NCI-H1092 (cell line): ENCODE data around the gene ELMO1.

Experiments
- DNase-seq: peaks from one replicate; lab custom pipeline; 2025; lab: John Stamatoyannopoulos, UW

The ELMO1 gene, protein sequence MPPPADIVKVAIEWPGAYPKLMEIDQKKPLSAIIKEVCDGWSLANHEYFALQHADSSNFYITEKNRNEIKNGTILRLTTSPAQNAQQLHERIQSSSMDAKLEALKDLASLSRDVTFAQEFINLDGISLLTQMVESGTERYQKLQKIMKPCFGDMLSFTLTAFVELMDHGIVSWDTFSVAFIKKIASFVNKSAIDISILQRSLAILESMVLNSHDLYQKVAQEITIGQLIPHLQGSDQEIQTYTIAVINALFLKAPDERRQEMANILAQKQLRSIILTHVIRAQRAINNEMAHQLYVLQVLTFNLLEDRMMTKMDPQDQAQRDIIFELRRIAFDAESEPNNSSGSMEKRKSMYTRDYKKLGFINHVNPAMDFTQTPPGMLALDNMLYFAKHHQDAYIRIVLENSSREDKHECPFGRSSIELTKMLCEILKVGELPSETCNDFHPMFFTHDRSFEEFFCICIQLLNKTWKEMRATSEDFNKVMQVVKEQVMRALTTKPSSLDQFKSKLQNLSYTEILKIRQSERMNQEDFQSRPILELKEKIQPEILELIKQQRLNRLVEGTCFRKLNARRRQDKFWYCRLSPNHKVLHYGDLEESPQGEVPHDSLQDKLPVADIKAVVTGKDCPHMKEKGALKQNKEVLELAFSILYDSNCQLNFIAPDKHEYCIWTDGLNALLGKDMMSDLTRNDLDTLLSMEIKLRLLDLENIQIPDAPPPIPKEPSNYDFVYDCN

DNA sequence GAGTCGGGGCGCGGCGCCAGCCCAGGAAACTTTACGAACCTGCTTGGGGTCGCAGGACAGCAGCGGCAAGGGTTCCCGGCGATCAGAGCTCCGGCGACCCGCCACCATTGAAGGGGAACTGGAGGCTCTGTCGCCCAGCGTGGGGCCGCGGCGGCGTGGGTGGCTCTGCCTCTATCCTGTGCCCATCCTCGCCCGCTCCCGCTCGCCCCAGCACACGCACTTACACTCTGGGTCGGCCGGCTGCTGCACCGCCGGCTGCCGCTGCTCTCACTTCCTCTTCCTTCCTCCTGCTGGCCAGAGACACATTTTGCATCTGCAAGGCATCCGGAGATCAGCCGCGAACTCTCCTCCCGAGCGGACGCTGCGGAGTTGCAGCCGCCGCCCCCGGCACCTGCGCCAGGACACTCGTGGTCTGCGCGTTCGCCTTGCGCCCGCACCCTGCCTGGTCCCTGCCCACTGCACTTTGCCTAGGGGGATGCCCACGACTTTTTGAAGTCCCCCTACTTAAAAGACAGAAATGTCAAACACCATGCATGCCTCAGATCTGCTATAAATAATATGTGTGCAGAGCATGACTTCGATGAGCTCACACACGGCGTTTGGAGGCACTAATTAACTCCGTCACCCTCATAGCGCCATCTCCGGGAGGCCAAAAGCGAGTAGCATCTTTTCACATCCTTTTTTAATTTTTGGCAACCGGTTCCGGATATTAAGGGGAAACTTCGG, at the start of gene ELMO1:
Gene ELMO1, minus strand, starts transcription at position 229 of the 726 bp plus-strand sequence. CDS start 106,174 bp downstream, outside the sequence.
- DNase-seq = peak; percentile 6

DNA sequence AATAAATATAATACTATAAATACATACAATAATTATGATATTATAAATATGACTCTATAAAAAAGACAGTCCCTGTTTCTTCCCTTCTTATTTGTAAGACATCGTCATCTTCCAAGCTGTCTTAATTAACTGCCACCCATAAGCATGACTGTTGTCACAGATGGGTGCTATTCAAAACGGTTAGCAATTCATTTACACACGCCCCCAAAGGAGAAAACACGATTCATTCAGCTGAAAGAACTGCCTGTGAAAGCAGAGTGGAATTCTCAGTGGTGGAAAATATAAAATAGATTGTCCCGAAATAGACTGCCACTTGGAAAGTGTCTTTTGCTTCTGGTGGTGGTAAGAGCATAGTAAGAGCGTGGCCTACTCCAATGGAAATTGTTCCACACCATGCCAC, 48.9 kb upstream of the ELMO1 start:
- no peak for DNase-seq

DNA sequence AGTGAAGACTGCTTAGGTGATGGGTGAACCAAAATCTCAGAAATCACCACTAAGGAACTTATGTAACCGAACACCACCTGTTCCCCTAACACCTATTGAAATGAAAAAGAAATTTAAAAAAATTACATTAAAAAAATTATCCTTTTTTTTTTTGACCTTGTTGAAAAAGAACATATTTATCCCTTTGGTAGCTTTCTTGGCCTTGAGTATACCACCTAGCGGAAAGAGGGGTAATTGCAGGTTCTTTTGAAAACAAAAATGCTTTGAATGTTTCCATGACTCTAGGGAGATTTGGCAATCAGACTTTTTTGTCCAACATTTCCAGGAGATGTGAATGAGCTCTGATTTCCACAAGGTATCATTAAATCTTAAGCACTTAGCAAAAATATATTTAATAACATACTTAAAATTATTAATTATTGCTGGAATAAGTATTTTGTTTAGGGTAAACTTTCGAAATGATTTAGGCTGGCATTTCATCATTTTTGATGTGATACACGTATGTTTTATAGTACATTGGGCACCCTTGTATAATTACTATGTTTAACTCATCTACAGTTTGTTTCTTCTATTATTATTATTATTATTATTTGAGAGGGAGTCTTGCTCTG, 47.0 kb upstream of the ELMO1 start:
- no peak for DNase-seq

DNA sequence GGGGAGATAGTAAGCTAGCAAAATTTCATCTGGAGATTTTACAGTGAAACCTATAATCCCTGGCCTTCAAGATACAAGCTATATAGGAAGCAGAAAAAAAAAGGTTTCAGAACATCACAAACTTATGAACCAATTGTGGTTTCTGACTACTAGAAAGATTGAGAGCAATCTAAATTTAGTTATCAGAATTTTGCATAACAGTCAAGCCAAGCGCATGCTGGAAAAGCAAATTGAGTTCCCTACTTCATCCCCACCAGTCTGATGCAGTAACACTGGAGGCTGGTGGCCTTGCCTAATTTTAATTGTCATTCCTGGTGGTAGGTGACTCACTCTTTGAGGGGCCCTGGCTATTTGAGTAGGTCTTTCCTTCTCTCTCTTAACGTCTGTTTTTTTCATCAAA, 46.3 kb upstream of the ELMO1 start:
- no peak for DNase-seq

DNA sequence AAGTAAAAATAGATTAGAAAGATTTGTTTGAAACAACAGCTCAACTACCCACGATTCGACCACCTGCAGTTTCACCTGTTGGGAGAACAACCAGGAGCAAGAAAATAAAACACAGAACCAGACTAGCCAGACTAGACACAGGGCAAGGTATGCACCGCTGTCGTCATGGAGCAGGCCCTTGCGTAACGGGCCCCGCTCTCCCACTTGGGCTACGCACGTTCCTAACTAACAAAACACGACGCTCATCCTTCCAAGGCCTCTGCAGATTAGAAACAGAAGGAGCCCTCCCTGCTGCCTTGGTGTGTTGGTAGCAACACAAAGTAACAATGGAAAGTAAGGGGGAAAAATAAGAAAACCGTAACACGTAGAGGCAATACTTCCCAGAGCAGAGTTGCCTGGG, 45.1 kb upstream of the ELMO1 start:
- no peak for DNase-seq

DNA sequence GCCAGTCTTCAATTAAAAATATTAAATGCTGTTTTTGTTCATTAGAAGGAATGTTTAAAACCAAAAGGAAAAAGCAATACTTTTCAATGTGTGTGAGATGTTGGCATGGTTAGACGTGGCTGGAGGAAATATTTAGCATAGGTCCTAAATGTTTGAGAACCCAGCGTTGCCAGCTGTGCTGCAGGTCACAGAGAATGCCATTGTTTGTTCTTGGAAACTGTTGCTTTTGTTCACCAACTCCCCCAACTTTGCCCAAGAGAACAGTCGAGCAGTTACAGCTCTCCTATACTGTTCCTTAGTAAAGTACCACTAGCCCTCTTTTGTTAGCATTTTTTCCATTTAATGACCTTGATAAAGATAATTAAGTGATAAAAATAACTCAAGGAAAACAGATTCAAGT, 44.5 kb upstream of the ELMO1 start:
- no peak for DNase-seq

DNA sequence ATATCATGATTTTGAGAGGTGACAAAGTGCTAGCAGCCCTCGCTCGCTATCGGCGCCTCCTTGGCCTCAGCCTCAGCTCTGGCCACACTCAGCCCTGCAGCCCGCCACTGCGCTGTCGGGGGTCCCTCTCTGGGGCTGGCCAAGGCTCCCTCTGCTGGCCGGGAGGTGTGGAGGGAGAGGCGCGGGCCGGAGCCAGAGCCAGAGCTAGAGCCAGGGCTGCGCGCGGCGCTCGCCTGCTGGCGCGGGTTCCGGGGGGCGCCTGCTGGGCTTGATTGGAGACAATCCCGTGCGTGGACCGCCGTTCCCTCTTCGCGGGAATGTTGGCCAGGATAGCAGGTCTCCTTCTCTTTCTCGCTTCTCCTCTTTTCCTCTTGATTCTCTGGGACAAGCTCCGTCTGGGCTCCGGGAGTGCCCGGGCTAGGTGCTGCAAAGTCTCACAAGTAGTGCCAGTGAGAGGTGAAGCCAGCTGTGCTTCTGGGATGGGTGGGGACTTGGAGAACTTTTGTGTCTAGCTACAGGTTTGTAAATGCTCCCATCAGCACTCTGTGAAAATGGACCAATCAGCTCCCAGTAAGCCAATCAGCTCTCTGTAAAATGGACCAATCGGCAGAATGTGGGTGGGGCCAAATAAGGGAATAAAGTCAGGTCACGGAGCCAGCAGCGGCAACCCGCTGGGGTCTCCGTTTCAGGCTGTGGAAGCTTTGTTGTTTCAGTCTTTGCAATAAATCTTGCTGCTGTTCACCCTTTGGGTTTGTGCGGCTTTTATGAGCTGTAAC, 43.4 kb upstream of the ELMO1 start:
- DNase-seq = no peak

DNA sequence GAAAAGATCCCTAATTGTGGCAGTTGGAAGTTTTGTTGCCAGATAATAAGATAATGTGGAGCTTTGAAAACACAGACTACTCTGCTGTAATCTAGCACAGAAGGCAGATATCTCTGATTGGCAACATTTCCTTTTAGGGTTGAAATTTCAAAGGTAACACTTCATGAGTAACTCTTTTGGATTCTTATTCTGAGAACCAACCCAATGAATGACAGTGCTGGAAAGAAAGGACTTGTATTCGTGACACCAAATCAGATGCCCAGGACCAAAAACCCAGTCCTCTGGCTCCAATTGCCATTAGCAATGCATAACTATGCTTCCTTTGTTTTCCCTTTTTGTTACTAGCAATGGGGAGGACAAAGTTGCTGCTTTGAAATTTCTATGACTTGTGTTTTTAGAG, 41.0 kb upstream of the ELMO1 start:
- no peak for DNase-seq

DNA sequence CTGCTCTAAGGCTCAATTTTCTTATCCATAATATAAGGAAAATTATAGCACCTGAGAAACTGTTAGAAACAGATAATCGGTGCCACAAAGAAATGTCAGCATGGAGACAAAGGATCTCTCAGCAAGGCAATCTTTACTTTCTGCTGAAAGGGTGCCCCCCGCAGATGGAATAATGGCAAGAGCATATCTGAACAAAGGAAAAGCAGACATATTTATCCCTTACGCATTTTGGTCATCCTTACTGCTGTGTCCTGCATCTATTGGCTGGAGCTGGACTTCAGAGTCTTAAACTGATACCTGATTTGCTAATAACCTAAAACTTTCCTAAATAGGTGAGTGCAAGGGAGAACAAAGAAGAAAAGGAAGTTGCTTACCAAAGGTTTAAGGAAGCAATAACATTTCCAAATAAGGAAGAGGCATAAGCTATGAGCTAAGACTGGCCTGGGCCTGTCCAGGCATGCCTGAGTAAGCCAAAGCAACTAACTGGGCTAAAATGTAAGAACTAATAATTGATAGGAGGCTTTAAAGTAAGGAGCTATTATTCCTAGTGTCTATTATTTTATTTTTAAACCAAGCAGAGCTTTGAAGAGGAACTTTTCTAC, 39.6 kb upstream of the ELMO1 start:
- DNase-seq = no peak

DNA sequence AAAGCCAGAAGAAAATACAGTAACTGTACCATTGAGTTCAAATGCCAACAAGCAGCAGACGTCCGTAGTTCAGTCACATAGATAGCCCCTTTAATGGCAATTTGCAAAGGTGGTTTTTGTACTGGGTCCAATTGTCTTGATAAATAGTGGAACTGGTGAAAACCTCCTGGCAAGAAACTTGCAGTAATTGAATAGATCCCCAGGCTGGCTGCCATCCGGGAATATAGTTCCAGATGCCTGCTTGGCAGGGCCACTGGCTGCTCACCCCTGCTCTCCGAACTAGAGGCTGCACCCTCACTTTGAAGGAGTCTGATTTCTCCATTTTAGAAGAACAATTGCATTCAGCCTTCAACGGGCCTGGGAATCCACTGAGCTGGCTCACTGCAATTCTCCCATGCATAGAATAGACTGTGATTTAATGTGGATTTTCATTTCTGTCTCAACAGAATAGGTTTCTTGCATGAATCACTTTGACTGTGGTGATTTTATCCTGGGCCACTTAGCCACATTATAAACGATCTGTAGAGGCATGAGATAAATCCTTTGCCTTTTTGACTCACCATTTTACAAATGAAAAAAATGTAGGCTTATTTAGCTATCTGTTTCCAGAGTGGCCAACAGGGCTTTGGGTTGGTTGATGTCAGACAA, 35.9 kb upstream of the ELMO1 start:
- DNase-seq = no peak

DNA sequence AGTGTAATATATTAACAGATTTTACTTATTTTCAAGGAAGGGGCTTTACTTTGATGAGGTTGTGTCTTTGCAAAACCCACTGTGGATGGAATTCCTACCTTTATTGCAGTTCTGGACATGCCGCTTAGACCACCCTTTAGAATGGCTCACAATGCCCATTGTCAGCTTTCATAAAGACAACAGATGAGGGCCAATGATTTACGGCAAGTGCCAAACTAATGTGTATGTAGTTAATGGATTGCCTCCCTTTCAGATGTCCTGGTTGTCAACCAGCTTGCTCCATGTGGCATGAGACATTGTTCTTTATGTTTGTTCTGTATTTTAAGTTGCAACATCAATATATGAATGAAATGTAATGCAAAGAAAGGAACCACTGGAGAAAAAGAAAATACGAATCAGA, 35.0 kb upstream of the ELMO1 start:
- no peak for DNase-seq

DNA sequence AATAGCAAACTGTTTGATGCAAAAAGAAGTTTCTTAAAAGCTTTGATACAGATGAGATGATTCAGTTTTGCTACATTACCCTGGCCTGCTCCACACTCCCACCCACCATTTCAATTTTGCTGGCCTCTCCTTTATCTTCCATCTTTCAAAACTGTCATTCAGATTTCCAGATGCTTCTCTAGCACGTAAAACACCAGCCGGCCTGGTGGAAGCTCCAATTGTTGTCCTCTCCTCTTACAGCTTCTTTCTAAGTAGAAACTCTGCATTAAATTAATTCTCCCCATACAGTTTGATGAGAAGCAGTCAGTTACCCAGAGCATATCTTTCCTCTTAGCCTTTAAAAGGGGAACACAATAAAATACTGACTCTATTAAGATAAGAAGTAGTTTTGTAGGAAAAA, 34.3 kb upstream of the ELMO1 start:
- no peak for DNase-seq

DNA sequence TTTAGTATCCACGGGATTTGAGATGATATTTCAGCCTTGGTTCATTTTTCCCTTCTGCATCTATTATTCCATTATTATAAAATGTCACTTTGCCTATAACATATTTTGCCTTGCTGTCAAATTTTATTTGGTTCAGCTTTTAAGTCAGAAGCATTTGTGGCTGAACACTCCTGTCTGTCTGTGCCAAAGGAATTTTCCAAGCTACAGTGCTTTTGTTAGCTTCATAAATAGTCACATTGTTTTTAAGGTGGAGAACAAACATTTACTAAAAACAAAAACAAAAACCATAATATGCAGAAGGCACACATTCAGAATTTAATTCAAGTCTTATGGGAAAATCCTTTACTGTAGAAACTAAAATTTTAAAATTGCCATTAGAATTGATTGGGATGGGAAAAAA, 33.8 kb upstream of the ELMO1 start:
- no peak for DNase-seq

DNA sequence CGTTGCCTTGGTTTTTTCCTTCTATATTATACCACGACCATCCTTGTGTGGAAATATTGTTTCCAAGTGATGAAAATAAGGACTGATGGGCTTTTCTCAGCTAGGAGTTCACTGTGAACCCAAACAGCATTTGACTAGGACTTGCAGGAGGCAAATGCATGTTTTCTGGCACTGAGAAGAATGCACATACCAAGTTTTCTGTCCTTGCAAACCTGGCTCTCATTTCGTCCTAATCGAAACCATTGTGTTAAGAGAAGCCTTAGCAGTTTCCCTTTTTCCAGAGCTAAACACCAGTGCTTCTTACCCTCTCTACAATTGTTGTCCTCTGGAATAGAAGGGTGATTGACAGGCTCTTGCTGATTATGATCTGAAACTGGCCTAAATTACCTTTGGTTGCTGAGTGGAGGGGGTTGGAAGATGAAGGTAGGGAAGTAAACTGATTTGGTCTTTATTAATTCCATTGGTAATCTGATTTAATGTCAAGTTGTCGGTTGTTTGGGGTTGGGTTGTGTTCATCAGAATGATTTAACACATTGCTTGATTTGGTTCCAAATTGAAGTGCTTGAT, 33.1 kb upstream of the ELMO1 start:
- no peak for DNase-seq

DNA sequence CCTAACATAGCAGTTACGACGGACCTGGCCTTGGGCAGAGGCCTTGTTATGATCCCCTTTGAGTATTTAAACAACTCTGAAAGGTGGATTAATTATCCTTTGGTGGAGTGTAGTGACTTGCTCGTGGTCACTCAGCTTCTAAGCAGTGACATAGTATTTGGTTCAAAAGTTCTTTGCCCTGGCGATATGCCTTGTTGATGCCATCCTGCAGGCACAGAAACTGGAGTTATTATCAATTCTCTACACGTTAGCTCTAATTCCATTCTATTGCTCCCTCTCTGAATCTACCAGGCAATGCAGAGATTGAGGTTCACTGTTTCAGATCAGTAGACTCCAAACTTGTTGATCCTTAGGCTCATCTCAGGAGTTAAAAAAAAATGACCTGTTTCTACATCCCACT, 32.5 kb upstream of the ELMO1 start:
- DNase-seq = no peak

DNA sequence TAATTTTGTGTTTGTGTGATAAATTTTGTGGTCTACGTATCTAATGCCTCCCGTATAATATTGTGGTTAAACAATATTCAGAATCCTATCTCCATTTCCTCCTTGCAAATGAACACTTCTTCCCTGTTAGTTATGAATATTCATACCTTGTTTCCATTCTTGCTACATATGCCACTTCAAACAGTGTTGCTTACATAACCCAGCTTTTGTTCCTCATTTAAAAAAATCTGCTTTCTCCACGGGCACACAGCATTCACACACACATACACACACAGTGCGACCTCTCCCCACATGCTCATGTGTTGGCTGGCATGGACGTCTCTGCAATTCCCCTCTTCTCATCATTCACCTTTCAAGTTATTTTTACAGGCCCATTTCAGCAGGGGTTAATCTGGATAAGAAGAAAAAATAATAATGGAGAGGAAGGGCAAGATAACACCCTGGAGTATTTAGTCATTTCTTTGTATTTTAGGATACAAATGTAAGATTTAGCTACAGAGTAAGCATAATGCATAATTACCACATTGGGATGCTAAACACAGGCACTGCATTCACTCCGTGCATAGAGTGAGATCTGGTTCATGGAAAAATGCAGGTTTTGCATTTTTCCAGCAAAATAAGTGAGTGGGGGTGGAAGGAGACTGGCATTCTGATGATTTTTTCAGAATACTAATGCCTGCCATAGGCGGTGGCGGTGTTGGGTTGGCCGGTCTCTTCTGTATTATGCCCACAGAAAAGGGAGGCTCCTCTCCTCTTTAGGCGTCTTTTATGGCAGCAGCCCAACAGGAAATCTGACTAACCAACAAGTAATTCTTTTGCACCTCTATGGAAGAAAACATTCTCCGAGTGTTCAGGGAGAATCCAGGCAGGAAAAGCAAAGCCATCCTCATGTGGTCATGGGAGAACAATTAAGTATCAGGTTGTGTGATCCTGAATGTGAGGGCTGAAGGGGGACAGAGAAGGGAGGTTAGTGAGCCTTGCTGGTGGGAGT, 31.7 kb upstream of the ELMO1 start:
- DNase-seq = no peak

DNA sequence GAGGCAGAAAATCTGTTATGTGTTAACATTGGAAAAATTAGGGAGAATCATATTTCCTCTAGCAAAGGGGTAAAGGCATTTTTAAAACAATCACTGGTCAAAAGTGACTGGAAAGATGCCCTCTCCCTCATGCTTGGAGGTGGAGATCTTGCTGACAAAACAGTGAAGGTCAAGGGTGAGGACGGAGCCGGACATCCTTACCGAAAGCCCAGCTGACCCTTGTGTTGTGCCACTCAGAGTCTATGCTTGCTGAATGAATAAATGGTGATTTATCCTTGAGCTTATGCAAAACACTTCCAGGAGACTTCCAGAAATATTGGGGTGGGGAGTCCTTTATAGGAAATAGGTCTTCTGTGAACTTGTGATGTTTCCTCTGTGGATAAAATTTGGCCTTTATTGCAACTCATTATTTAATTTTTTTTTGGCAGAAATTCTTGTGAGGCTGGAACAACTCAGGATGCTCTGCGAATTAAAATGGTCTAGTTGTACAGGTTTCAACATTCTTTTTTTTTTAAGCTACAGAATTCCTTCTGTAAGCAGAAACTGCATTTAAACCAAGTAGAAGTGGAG, 28.3 kb upstream of the ELMO1 start:
- no peak for DNase-seq

DNA sequence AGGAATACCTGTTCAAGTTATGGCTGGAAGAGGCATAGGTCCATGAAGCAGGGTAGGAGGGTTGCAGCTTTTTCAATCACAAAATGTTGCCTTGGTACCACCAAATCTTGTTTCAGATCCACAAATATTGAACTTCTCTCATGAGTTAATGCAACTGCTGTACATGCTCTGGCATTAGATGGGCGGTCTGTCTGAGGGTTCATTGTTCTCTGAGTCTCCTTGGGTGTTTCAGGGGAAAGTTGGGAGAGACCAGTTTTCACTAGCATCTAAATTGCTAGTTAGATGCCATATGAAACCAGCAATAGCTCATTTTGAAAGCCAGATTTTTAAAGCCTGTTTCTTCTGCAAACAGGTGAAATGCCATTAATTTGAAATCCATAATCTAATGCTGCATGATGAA, 27.8 kb upstream of the ELMO1 start:
- DNase-seq = no peak

DNA sequence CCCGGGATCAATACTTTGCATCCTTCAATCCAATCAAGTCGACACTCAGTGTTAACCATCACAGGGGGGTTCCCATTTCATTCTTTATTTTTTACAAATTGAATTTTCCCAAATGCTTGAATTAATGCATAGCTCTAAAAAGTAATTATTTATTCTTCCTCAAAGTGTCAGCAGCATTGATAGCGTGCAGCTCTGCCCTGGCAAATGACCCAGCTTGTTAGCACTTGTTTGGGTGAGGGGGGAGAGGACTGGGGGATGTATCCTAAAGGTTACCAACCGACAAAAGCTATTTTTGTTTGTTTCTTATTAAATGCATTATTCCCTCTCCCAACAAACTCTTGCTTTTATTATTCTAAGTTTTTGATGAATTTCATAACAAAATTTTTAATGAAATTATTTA, 27.0 kb upstream of the ELMO1 start:
- no peak for DNase-seq
